GM19395 (cell line): ENCODE data around the gene GRK5.

Experiments
- ATAC-seq: cut with Tn5 transposase; IDR thresholded peaks from one replicate; pipeline ENCODE4 v1.9.1; 2021; ENCODE audit warnings: mild to moderate bottlenecking, moderate library complexity; ENCODE audit not compliant: unreplicated experiment

The GRK5 gene

DNA sequence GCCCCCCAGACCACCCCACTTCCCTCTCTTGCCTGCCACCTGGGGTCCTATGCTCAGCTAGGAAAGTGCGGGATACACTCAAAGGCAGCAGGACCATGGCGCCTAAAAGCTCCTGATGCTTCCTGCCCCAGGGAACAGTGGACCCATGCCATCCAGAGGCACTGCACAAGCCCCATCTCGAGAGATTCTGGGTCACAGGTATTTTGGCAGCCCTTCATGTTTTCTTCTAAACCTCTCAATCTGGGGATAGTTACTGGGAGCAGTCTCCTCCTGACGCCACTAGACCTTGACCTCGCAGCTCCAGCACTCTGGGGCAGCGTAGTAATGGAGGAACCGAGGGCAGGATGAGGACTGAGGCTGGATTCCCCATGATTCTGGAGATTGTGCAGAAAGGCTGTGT, 107.1 kb downstream of the GRK5 start:
- ATAC-seq, result no peak

DNA sequence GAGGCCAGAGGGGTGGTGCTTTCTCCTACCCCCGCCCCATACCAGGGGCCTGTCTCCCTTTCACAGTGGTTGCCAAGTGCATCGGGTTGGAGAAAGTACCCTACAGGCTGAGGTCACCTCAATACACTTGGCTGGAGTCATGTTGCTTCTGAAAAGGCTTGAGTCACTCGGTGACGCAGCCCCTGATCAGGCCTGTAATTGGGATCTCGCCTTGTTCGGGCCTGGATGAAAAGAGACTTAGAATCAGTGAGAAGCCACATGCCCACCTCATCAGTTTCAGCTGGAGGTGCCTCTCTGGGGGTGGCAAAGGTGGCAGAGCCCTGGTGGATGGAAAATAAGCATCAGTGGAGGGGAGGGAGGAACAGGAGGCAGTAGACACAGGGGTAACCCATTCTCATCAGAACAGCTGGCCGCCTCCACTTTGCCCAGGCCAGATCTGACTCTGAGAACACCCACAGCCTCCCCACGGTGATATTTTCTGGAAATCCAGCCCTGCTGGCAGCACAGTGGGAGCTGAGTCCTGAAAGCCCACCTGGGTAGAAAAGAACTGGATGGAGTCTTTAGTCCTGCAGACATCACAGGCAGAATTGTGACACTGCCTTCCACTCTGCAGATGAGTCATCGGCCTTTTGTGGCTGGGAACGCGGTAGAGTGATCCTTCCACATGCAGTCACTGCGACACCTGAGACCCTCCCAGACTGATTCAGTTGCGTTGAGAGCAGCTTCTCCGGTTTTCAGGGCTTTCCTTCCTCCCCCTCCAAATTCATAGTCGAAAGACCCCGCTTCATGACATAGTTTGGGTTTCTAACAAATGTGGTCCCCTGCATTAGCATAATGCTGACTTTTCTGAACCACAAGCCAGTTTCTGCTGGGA, 108.0 kb downstream of the GRK5 start:
- peak; percentile 71 for ATAC-seq

DNA sequence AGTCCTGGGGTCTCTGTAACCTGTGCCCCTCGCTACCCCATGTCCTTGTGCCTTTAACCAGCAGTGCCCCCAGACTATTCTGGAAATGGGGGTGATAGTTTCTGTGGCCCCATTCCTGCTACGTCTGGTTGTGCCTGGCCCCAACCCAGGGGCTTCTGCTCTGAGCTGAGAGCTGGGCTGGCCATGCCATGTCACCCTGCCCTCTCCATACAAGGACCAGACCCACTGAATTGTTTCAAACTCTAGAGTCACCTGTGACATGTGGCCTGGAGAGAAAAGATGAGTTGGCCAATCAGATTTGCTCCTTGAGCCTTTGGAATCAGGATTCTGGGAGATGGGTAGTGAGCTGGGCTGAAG, 108.6 kb downstream of the GRK5 start:
- no peak for ATAC-seq

DNA sequence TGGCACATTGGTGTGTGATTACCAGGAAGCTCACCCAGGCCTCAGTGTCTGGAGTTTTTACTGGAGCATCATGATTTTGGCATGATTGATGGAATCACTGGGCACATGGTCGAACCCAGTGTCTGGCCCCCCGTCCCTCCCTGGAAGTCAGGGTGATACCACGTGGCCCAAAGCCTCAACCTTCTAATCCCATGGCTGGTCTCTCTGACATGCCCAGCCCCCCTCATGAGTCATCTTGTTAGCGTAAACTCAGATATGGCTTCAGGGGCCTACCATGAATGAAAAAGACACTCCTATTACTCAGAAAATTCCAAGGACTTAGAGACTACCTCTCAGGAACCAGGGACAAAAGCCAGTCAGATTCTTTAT, 109.3 kb downstream of the GRK5 start:
- no peak for ATAC-seq

DNA sequence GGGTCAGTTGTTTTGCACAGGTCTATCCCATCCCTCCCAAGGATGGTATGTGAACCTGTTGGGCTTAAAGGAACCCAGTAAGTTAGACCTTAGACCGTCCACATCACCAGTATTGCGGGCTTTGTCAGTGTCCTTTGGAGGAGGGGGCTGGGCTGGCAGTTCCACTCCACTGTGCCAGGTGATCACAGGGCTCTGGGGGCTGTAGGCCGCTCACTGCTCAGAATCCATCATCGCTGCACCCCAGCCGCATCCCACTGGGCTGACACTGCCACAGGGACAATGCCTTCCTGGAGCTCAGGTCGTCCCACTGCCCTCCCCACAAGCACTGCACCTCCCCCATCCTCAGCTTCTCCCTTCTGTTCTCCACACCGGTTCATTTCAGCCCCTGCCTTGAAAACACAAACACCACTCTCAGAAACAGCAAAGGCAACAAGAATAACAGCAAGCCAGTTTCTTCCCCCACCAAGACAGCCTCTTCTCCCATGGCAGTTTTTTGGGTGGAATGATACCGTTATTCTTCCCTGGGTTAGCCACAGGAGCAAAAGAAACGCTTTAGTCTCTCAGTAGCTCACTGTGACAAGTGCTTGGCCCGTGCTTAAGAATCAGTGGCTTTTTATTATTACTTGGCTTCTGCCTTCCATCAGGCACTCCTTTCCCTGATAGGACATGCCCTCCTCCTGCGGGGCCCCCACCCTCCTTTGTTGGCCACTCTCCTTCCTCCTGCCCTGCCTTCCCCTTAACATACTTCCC, 111.2 kb downstream of the GRK5 start:
- ATAC-seq, result no peak

DNA sequence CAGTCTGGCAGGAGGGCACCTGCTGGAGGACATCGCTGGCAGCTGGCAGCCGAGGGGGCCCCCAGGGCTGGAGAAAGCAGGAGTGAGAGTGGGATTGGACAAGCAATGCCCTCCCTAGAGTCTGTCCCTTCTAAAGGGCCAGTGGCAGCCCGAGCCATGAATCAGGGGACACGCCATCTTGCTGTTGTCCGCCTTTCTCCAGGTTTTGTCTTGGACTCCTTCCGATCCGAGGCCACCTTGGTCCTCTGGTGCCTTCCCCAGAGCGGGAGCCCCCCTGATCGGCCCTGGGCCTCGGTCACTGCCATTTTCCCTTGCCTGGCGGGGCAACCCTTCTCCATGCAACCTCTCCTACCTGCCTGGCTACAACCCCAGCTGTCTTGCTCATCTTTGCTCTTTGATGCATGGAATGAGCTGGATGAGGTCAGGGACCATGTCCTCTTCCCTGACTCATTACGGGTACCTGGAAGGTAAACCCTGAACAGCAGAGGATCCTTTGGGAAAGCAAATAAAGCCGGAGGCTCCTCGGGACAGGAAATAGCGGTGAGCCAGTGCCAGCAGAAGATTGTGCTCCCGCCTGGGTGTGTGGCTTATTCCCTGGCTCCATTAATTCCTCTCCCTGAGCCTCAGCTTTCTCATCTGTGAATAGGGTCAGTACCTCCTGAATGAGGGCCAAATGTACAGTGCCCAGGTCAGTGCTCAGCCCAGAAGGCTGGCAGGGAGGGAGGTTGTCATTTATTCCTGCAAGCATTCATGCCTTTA, 112.0 kb downstream of the GRK5 start:
- no peak for ATAC-seq

DNA sequence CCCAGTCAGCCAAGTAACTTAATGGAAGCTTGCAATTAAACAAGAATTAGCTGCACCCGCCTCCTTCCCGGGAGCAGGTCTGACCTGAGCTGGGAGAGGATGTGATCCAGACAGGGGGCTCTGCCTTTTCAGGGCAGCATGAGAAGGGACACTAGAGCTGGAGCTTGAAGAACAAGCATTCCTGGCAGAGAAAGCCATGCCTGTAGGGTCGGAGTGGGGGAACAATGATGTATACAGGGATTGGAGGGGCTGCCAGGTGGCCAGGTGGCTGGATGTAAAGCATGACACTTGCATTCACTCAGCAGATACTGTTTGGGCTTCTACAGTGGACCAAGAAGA, 112.5 kb downstream of the GRK5 start:
- ATAC-seq, result no peak

DNA sequence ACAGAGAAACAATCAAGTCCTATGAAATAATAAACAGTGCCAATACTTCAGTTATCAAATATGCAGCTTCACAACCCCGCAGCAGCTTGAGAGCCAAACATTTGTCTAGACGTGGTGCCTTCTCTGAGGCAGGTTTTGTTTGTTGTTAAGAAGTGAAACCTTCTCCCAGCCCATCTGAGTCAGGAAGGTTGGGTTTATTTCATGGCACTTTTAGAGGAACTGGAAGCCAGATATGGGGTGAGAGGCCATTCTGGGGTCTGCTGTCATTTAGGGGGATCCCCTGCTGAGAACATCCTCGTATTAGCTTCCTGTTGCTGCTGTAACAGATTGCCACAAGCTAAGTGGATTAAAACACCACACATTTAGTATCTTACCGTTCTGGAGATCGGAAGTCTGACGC, 113.6 kb downstream of the GRK5 start:
- ATAC-seq, result no peak

DNA sequence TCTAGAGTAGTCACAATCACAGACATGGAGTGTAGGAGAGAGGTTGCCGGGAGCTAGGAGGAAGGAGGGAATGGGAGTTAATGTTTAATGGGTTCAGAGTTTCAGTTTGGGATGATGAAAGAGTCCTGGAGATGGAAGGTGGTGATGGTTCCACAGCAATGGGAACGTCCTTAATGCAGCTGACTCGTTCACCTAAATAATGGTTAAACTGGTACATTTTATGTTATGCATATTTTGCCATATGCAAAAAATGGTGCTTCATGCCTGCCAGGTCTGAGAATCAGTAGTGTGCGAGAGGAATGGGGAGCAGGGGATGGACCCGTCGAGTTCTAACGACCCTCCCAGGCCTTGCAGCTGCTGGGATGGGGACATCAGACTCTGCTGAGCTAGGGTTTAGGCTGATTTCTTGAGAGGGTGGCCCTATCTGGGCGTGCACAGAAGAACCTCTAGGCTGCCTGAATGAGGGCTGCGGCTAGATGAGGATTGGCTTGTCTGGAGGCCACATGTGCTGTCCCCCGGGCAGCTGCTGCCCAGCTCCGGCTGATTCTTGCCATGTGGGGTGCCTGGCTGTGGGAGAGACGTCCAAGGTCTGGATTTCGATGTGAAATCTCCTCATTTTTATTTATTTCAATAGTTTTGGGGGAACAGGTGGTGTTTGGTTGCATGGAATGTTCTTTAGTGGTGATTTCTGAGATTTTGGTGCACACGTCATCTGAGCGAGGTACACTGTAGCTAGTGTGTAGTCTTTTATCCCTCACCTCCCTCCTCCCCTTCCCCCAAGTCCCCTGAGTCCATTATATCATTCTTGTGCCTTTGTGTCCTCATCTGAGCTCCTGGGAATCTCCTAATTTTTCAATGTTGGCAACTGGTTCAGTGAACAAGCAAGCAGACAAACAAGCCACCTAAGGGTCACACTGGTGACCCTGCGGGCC, 116.0 kb downstream of the GRK5 start:
- no peak for ATAC-seq

DNA sequence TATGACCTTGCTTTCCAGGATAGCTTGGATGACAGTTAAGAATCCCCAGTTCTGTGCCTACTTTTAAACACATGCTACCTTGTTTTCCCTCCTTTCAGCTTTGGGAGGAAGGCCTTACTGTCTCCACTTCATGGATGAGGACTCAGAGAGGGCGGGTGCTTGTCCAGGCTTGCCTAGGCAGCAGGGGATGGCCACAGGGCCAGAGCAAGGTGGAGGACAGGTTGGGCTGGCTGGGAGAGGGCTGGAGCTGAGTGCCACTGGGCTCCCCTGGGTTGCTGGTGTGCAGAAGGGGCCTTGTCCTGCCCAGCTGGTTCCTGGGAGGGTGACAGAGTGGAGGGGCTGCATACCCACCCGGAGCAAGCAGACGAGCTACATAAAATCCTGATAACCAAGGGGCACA, 117.8 kb downstream of the GRK5 start:
- no peak for ATAC-seq

DNA sequence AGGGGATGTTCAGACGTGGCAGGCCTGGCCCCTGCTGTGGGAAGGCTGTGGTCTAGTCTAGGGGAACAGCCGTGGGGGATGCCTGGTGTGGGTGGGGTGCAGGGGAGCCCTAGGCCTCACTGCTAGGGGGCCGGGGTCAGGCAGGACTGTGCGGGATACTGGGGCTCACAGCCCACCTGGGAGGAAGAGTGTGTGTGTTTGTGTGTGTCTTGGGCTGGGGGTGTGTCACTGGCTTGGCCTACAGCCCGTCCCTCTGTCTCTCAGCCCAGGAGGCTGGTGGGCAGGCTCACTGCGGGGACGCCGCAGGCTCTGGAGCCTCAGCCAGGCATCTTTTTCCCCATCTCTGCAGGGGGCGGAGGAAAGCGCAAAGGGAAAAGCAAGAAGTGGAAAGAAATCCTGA, 118.8 kb downstream of the GRK5 start:
- no peak for ATAC-seq

DNA sequence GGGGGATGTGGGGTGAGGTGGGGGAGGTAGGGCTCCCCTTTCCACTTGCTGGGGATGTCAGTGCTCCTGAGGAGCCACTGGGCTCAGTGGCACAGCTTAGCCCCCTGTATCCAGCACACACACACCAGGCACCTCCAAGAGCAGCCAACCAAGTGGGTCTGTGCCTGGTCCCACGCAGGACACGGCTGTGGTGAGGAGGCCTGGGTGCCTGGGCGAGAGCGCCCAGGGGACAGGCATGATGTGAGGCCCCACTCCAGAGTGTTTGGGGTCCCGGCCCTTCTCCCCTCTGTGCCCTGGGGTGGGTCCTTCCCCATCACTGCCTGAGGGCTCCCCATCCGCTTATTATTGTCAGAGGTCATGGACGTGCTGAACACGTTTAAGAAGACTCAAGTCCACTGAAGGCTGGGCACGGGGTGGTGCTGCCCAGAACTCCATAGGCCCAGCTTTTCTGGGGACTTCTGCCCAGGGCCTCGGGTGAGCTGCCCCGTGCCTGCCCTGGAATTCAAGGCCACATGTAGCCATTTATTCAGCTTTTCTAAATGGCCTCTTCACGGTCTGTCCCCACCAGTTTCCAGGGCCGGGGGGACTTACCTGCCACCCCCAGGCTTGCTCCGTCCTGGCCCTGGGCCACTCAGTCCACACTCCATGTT, 119.8 kb downstream of the GRK5 start:
- no peak for ATAC-seq

DNA sequence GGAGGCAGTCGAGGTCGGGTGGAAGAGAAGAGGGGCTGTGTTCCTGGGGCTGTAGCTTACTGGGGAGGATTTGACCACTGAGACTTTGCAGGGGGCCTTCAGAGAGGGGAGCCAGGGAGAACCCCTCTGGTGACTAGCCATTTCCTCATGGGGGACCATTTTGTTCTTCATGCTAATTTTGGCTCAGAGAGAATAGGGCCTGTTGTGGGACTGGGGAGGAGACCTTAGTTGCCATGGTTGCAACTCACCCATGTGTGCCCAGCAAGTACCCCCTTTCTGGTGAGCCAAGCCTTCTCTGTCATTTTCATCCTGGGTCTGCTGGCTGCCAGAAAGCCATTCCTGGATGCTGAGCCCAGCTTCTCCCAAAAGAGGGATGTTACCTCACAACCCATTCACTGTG, 120.9 kb downstream of the GRK5 start:
- ATAC-seq, result no peak

DNA sequence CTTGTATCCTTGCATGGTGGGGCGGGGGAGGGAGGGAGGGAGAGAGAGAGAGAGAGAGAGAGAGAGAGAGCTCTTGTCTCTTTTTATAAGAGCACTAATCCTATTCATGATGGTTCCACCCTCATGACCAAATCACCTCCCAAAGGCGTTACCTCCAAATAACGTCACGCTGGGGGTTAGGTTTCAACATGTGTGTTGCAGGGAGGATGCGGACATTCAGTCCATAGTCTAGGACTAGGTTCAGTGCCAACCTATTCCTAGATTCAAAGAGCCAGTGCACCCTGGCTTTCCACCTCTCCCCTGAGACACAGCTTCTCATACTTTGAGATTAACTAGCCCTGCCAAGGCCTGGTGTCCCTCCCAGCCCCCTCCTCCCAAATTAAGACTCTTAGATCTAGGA, 123.0 kb downstream of the GRK5 start:
- ATAC-seq, result no peak

DNA sequence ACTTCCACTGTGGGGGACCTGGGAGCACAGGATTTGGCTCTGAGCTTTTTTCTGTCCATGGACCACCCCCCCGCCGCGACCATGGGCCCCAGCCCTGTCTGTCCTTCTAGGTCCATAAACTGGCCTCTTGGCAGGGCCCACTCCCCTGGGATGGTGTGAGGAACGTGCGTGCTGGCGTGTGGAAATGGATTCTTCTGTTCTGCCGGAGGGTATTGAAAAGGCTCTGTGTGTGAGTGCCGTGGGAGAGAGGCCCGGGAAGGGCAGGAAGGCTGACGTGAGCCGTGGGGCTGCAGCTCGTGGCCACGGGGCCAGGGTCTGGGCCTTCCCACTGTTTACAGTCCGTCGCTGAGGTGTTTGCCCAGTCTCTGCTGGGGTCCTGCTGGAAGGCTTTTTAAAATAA, 123.7 kb downstream of the GRK5 start:
- no peak for ATAC-seq

DNA sequence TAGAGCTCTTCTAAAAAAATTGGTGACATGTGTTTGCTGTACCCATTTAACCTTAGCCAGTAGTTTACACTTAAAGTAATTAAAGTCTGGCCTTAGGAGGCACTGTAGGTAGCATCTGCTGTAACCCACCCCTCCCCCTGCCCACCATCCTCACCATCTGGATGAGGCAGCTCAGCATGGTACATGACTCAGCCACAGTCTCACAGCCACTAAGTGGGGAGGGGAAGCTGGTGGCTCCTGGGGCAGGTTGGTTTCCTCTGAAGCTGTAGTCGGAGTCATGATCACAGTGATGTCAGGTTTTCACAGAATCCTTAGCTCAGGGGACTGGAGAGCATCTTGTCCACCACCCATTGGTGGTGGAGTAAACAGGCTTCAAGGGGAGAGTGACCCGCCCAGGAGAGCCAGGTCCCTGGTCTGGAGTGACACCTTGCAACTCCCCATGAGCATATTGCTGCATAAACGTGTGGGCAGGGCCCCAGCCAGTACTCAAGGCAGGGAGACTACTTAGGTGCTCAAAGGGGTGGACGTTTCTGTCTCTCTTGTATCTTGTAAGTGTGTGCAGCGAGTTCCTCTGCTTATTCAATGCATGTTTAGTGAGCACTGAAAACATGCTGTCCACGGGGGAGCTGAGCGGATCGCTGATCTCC, 125.9 kb downstream of the GRK5 start:
- ATAC-seq, result no peak

DNA sequence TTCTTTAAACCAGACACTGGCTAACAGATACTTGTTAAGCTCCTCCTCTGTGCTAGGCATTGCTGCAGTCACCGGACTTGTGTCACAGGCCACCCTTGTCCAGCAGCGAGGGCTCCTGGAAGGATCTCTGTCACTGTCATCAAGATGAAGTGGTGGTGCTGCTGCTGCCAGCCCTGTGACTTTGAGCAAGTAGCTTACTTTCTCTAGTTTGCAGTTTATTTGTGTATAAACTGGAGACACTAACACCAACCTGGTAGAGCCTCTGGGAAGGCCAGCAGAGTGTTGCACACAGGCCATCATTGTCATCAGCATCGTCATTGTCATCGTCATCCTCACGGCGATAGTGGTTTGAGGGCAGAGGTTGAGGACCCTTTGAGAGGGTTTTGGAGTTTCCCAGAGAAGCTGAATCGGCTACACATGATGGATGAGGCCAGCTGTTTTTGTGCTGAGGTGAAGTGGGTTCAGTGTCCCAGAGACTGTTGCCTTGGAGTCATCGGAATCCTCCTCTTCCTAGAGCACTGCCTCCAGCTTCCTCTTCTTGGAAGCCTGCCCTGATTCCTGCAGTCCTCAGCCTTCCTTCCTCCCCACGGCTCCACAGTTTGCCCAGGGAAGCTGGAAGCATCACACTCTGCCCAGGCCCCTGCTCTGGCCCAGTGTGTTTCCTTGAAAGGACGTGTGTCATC, 128.4 kb downstream of the GRK5 start:
- no peak for ATAC-seq

DNA sequence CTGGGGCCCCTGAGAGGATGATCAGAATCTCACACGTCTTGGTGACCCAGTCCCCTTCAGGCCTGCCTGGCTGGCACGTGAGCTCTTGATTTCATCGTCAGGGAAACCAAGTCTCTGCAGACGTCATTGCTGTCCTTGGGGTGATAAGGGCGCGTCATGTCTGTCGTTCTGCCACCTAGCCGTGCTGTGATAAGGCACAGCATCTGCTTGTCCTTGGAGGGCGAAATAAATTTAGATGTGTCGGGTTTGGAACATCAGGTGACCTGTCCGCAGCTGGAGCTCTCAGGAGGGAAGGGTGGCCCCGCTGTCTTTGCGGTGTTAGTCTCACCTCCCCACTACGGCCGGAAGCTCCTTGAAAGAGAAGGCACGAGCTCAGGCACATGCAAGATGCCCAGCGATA, 129.2 kb downstream of the GRK5 start:
- ATAC-seq, result no peak

DNA sequence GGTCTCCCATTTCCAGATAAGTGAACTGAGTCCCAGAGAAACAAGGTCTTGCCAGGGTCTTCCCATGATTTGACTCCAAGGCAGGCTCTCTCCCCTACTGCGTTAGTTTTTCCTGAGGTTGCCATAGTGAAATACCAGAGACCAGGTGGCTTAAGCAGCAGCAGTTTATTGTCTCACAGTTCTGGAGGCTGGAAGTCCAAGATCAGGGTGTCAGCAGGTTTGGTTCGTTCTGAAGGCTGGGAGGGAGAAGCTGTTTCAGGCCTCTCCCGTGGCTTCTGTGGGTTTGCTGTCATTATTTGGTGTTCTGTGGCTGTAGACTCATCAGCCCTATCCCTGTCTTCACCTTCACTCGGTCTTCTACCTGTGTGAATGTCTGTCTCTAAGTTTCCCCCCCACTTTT, 129.9 kb downstream of the GRK5 start:
- ATAC-seq, result no peak
